Heart right ventricle (tissue), 16 donors: Measurements from ENCODE around the gene RTN4R. TPM values are rescaled to one million over a fixed set of nuclear protein-coding genes. Genes with fewer than 3 reads are reported as not detected.

ENCODE experiments used
- ATAC-seq, 8 donors: fragments of 200-7000 bp; cut with Tn5 transposase; one replicate each; pipeline ENCODE4 v1.9.1; 2020; ENCODE audit warnings: mild to moderate bottlenecking in 8 of 8, moderate library complexity in 8 of 8, moderate number of reproducible peaks in 1 of 8
- DNase-seq, 2 donors: peaks; one replicate each; pipeline ENCODE4 v3.0.0-alpha.2; 2020
- H3K27ac ChIP-seq, 10 donors: fragments of 200-600 bp; sonication (generic) in 2 of 10; one replicate each; pipeline versions ENCODE4 v1.5.0 to v1.8.0; 2020 to 2022; ENCODE audit warnings: mild to moderate bottlenecking in 3 of 10
- H3K27me3 ChIP-seq, 7 donors: fragments of 200-600 bp; one replicate each; pipeline ENCODE4 v1.8.0; 2021 to 2022; ENCODE audit warnings: mild to moderate bottlenecking in 2 of 7
- H3K36me3 ChIP-seq, 9 donors: fragments of 200-600 bp; sonication (generic) in 1 of 9; one replicate each; pipeline versions ENCODE4 v1.5.0 to v1.8.0; 2020 to 2022; ENCODE audit warnings: mild to moderate bottlenecking in 2 of 9
- H3K4me1 ChIP-seq, 9 donors: fragments of 200-600 bp; sonication (generic) in 1 of 9; one replicate each; pipeline versions ENCODE4 v1.5.0 to v1.8.0; 2020 to 2022; ENCODE audit warnings: mild to moderate bottlenecking in 4 of 9
- H3K4me3 ChIP-seq, 10 donors: fragments of 200-600 bp; sonication (generic) in 2 of 10; one replicate each; pipeline versions ENCODE4 v1.5.0 to v1.8.0; 2020 to 2022; ENCODE audit warnings: mild to moderate bottlenecking in 7 of 10, moderate library complexity in 2 of 10
- H3K9me3 ChIP-seq, 11 donors: fragments of 200-600 bp in 10 of 11; sonication (generic) in 2 of 11; one replicate each; pipeline versions ENCODE4 v1.5.0 to v1.8.0; 2013 to 2022; ENCODE audit warnings: mild to moderate bottlenecking in 2 of 11, control low read depth in 1 of 11, moderate library complexity in 1 of 11
- WGBS, 2 donors: extraction: QIAGEN DNeasy Blood & Tissue Kit; methylation state at CpG; one replicate each; pipeline ENCODE4 v1.1.7; 2013; ENCODE audit warnings: inconsistent platforms in 1 of 2; 5-methylcytosine and 5-hydroxymethylcytosine counted together
- intact Hi-C, 10 donors: fragments of 100-400 bp; cut with DNase I; formaldehyde crosslinking; loops; one replicate each; pipeline versions ENCODE4 v1.11.1 to v1.14.2; 2022
- polyA plus RNA-seq, 2 donors: library from polyadenylated mRNA; stranded (reverse); fragments of 200-250 nt; gene quantifications; one replicate each; pipeline ENCODE4 v1.2.3, GENCODE V29; 2013
- total RNA-seq, 10 donors: library from RNA; stranded (reverse); fragmentation: NEBNext Ultra II Directional in 3 of 10; extraction: Animal tissue kit (Norgen Biotek cat#: 25700) in 3 of 10; gene quantifications; one replicate each; pipeline versions ENCODE4 v1.2.1 to v1.2.4, GENCODE V29; 2021 to 2023
- TF ChIP-seq, protein P1 (sequence below), 9 donors: fragments of 200-600 bp; sonication (generic) in 2 of 9; IDR thresholded peaks; one replicate each; pipeline versions ENCODE4 v1.5.0 to v1.8.0; 2021 to 2022; ENCODE audit warnings: antibody characterized with exemption in 9 of 9, mild to moderate bottlenecking in 5 of 9, moderate library complexity in 1 of 9
- donor health status: Arrhythmogenic right ventricular cardiomyopathy.
- donor health status: ischemic (EF 13 %, LVEDD 7.1; RV severe dilation, severe dysfunction).
- donor health status: healthy with polysubstance abuse.
- donor health status: DM: no; HTN: yes; CAD: no.
- donor health status: DM: no; HTN: no; CAD: no.
- donor health status: ischemic (EF 25% LVEDD 6.9; RV normal size, moderate dysfunction).
- donor health status: ischemic (EF 25% LVEDD 5.7; RV mildly dilated, moderate dysfunction).
- donor health status: healthy.
- donor health status: DM: yes; HTN: yes; CAD: no.
- donor health status: Ischemic cardiomyopathy.
- donor health status: ischemic (EF 35%, LVEDD 5.7; RV mildly dilated, moderate dysfunction).
- donor health status: nonischemic (EF 11% LVEDD 7.7; RV severe dilation, severe dysfunction).
- donor health status: DM: yes; HTN: yes; CAD: no.
- donor health status: PGD.
- donor health status: ischemic (EF 29% LVEDD 5.4; RV normal size, mild dysfunction).
- donor health status: nonischemic (EF 23%, LVEDD 6.1; RV moderate dilation, normal function).

Gene RTN4R
- total and polyA plus RNA-seq, 12 donors: 0.56 to 2.5 (median 0.93) TPM

DNA sequence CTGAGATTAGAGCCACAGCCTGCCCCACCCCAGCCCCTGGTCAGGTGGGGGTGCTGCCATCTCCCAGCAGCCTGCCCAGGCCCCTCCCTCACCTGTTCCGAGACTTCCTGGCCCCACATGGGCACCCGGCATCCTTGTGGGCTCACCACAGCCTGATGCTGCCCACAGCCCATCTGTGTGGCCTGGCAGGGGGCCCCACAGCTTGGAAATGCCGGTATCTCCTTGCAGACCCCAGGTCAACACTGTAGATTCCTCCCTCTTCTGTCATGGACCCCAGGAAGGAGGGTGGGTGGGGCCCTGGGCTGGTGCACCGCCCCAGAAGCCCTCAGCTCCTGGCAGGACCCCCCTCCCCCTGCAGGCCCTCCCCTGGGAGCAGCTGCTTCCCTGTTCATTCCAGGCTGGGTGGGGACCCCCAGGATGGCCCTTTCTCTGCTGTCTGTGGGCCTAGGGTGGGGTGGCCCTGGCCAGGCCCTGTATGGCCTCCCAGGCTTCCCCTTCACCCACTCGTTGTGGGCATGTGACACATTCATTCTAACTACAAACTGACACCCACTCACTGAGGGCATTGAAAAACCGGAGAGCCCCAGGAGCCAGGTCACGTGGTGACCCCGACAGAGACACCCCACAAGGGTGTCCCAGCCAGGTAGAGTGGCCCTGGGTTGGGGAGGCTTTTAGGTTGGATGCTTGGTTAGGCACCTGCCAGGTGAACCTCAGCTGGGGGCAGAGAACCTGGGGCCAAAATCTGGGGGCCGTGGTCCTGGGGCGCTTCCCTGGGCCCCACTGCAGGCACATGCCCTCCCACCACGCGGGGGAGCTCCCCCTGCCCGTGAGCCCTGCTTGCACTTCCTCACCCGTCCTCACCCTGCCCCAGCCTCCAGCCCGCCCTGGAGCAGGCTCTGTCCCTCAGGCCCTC lies 73.2 kb downstream of the RTN4R start:
- no peak for ATAC-seq
- TF ChIP-seq, protein P1, sequence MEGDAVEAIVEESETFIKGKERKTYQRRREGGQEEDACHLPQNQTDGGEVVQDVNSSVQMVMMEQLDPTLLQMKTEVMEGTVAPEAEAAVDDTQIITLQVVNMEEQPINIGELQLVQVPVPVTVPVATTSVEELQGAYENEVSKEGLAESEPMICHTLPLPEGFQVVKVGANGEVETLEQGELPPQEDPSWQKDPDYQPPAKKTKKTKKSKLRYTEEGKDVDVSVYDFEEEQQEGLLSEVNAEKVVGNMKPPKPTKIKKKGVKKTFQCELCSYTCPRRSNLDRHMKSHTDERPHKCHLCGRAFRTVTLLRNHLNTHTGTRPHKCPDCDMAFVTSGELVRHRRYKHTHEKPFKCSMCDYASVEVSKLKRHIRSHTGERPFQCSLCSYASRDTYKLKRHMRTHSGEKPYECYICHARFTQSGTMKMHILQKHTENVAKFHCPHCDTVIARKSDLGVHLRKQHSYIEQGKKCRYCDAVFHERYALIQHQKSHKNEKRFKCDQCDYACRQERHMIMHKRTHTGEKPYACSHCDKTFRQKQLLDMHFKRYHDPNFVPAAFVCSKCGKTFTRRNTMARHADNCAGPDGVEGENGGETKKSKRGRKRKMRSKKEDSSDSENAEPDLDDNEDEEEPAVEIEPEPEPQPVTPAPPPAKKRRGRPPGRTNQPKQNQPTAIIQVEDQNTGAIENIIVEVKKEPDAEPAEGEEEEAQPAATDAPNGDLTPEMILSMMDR (IDR thresholded peaks at IDR 0.05): no peak
- Histone ChIP-seq H3K27ac (no peak overlapping the region), H3K36me3 (no peaks in the 10 kb centered on the region), H3K9me3 (no peaks in the 10 kb centered on the region), H3K4me3 (no peak overlapping the region), H3K27me3 (no peaks in the 10 kb centered on the region), H3K4me1 (no peaks in the 10 kb centered on the region)
- intact Hi-C loops: no loop called here
- 79 to 82% methylated on average over 15 of the region's 15 CpGs for WGBS, 2 donors
- no peak for DNase-seq

DNA sequence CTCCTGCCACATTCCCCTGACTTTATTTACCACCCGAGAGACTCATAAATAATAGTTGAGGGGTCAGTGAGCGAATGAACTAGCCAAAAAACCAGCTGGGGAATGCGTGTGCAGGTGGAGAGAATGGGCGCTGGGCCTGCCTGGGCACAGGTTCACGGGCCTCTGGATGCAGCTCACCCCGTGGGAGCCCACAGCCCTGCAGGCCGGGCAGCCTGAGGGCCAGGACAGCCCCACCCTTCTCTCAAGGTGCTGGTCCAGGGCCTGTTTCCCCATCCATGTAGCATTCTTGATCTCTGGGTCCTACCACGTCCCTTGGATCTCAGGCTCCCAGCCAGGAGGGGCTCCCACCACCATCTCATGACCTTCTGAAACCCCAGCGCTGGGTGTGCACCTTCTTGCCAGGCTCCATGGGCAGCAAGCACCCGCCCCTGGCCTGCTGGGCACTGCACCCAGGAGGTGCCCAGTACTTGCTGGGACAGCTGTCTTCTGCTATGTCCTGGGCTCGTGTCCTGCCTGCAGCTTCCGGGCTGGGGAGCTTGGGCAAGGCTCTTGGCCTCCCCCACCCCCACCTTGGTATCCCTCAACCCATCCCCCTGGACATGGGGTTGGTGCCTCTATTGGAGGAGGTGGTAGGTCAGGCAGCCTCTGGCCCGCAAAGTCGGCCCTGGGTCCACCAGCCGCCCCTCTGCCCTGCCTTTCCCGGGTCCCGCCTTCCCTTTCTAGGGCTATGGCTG lies 74.2 kb downstream of the RTN4R start:
- no peak for DNase-seq
- Histone ChIP-seq H3K4me1 (no peaks in the 10 kb centered on the region), H3K27ac (no peak overlapping the region), H3K4me3 (no peak overlapping the region), H3K9me3 (no peaks in the 10 kb centered on the region), H3K36me3 (no peaks in the 10 kb centered on the region), H3K27me3 (no peaks in the 10 kb centered on the region)
- TF ChIP-seq, protein P1 (IDR thresholded peaks at IDR 0.05): no peak
- ATAC-seq: no peak
- 87 to 93% methylated on average over 17 of the region's 17 CpGs for WGBS, 2 donors
- intact Hi-C loops: no loop called here

- no peak overlapping the region for H3K4me3 ChIP-seq
- TF ChIP-seq, protein P1 (IDR thresholded peaks at IDR 0.05): no peak
- no peaks in the 10 kb centered on the region for H3K4me1 ChIP-seq
- no peaks in the 10 kb centered on the region for H3K9me3 ChIP-seq
- no peak for DNase-seq
- intact Hi-C loops: no loop called here
- WGBS, 2 donors: 87 to 88% methylated on average over 20 of the region's 20 CpGs
- H3K36me3 ChIP-seq: no peaks in the 10 kb centered on the region
- no peak for ATAC-seq
- no peaks in the 10 kb centered on the region for H3K27me3 ChIP-seq
- H3K27ac ChIP-seq: no peak overlapping the region
Measured at GRCh38 chr22:20192972-20193760, 75.0 kb downstream of the RTN4R start.
